Sigmoid colon (tissue), 7 donors: Measurements from ENCODE around the gene SAPCD2. TPM values are rescaled to one million over a fixed set of nuclear protein-coding genes. Genes with fewer than 3 reads are reported as not detected.

Experiments used
- DNase-seq: peaks from one replicate; pipeline ENCODE4 v3.0.0-alpha.2; 2019
- H3K27ac ChIP-seq, 4 donors: fragments of 200-600 bp; sonication (generic); one replicate each; pipeline ENCODE4 v1.5.1; 2016 to 2019; ENCODE audit warnings: mild to moderate bottlenecking in 1 of 4
- H3K27me3 ChIP-seq, 3 donors: fragments of 200-600 bp; sonication (generic); one replicate each; pipeline ENCODE4 v1.5.1; 2019; ENCODE audit warnings: mild to moderate bottlenecking in 1 of 3
- H3K36me3 ChIP-seq, 4 donors: fragments of 200-600 bp; sonication (generic); one replicate each; pipeline ENCODE4 v1.5.1; 2016 to 2019
- H3K4me1 ChIP-seq, 4 donors: fragments of 200-600 bp; sonication (generic); one replicate each; pipeline ENCODE4 v1.5.1; 2017 to 2019
- H3K4me3 ChIP-seq, 4 donors: fragments of 200-600 bp; sonication (generic); one replicate each; pipeline ENCODE4 v1.5.1; 2017 to 2019; ENCODE audit warnings: mild to moderate bottlenecking in 2 of 4, moderate library complexity in 1 of 4
- H3K9me3 ChIP-seq, 4 donors: fragments of 200-600 bp in 3 of 4; sonication (generic) in 3 of 4; one replicate each; pipeline versions ENCODE4 v1.5.1 to v1.6.1; 2013 to 2019
- CTCF ChIP-seq, 4 experiments: fragments of 450-650 bp in 3 of 4; fragments of 200-600 bp in 1 of 4; IDR thresholded peaks; one replicate each; pipeline ENCODE4 v1.5.1; 2016 to 2019; ENCODE audit warnings: antibody characterized with exemption in 4 of 4, mild to moderate bottlenecking in 3 of 4, moderate library complexity in 2 of 4
- EP300 ChIP-seq, 4 donors: sonication (generic); formaldehyde crosslinking; IDR thresholded peaks; one replicate each; pipeline ENCODE4 v1.6.1; 2017; ENCODE audit warnings: antibody characterized with exemption in 4 of 4
- POLR2A ChIP-seq, 2 donors: fragments of 450-650 bp; IDR thresholded peaks; one replicate each; pipeline ENCODE4 v1.6.1; 2016; ENCODE audit warnings: antibody characterized with exemption in 2 of 2, mild to moderate bottlenecking in 2 of 2, moderate library complexity in 2 of 2
- POLR2AphosphoS5 ChIP-seq, 4 donors: sonication (generic); formaldehyde crosslinking; IDR thresholded peaks; one replicate each; pipeline ENCODE4 v1.6.1; 2017; ENCODE audit warnings: antibody characterized with exemption in 4 of 4
- WGBS, 2 donors: extraction: QIAGEN DNeasy Blood & Tissue Kit; methylation state at CpG; one replicate each; pipeline ENCODE4 v1.1.7; 2013; 5-methylcytosine and 5-hydroxymethylcytosine counted together
- intact Hi-C: fragments of 100-400 bp; cut with DNase I; formaldehyde crosslinking; loops from one replicate; pipeline ENCODE4 v1.15.1; 2023
- polyA plus RNA-seq, 3 donors: library from polyadenylated mRNA; stranded (reverse); fragments of 200-250 nt; gene quantifications; one replicate each; pipeline ENCODE4 v1.2.3, GENCODE V29; 2013
- total RNA-seq, 4 donors: library from RNA; depleted of rRNA; stranded (reverse); fragments of >200 nt; gene quantifications; one replicate each; pipeline ENCODE4 v1.1.0, GENCODE V29; 2016
- donor health status: healthy with polysubstance abuse.
- donor health status: Bipolar disorder and iron deficiency.
- donor health status: healthy.

Gene SAPCD2
- total and polyA plus RNA-seq, 7 donors = 0.81 to 16.4 (median 3.7) TPM; not detected in 3

DNA sequence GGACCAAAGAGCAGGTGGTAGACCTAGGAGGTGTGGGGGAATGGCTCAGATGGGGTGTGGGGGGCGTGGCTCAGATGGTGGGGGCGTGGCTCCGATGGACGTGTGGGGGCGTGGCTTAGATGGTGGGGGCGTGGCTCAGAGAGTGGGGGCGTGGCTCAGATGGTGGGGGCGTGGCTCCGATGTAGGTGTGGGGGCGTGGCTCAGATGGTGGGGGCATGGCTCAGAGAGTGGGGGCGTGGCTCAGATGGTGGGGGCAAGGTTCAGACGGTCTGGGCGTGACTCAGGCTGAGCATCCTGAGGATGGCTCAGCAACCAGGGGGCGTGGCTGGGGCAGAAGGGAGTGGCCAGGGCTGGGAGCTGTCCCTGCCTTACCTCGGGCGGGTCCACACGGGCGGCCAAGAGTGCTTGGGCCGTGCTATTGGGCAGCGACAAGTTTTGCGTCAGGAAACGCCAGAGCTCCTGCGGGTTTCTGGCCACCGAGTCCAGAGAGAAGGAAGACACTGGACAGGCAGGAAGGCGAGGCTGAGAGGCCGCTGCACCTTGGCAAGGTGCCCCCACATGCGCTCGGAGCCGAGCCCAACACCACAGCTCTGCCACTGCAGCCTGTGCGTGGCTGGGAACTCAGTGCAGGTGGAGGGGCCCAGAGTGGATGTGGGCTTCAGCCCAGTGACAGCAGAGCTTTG is 48.2 kb downstream of the SAPCD2 start:
- H3K27ac ChIP-seq = no peak overlapping the region
- no peak for DNase-seq
- H3K27me3 ChIP-seq = no peaks in the 10 kb centered on the region
- whole genome bisulfite sequencing, 2 donors = 12 to 55% methylated on average over 30 of the region's 30 CpGs
- H3K4me3 ChIP-seq = no peak overlapping the region
- TF ChIP-seq CTCF (IDR thresholded peaks at IDR 0.05) (no peak), POLR2A (IDR thresholded peaks at IDR 0.05) (peak in 1 of 2 donors; percentile 22), EP300 (IDR thresholded peaks at IDR 0.05) (no peak), POLR2AphosphoS5 (IDR thresholded peaks at IDR 0.05) (peak in 1 of 4 donors; percentile 31)
- peaks cover 0 to 10% (median 3%) of the 10 kb centered on the region in 4 donors for H3K36me3 ChIP-seq
- H3K4me1 ChIP-seq = peaks cover 0 to 16% (median 13%) of the 10 kb centered on the region in 4 donors
- no peaks in the 10 kb centered on the region for H3K9me3 ChIP-seq
- intact Hi-C loops = no loop called here

DNA sequence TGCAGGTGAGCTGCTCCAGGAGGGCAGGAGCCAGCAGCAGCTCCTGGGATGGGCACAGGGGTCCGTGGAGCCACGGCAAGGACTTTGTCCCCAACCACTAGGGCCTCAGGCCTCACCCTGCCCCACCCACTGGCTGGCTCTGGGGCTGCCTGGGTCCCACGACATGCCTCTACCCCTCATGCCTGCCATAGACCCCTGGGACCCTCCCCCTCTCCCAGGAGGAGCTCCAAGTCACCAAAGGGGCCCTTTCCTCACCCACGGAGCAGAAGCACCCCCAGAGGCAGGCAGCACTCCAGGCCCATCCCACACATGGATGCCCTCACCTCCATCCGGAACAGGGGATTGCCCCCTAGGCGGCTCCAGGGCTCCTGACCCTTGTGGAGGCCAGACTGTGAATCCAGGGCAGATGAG is 48.8 kb downstream of the SAPCD2 start:
- no peak overlapping the region for H3K4me3 ChIP-seq
- peaks cover 0 to 15% (median 3%) of the 10 kb centered on the region in 4 donors for H3K36me3 ChIP-seq
- H3K27me3 ChIP-seq = no peaks in the 10 kb centered on the region
- TF ChIP-seq POLR2A (IDR thresholded peaks at IDR 0.05) (no peak), POLR2AphosphoS5 (IDR thresholded peaks at IDR 0.05) (no peak), CTCF (IDR thresholded peaks at IDR 0.05) (no peak), EP300 (IDR thresholded peaks at IDR 0.05) (no peak)
- no peak overlapping the region for H3K27ac ChIP-seq
- no peaks in the 10 kb centered on the region for H3K9me3 ChIP-seq
- intact Hi-C loops = no loop called here
- DNase-seq = no peak
- WGBS, 2 donors = 33 to 82% methylated on average over 6 of the region's 6 CpGs
- H3K4me1 ChIP-seq = peaks cover 0 to 10% (median 7%) of the 10 kb centered on the region in 4 donors

- 82 to 94% methylated on average over 32 of the region's 32 CpGs for WGBS, 2 donors
- TF ChIP-seq EP300 (IDR thresholded peaks at IDR 0.05) (no peak), POLR2A (IDR thresholded peaks at IDR 0.05) (no peak), POLR2AphosphoS5 (IDR thresholded peaks at IDR 0.05) (no peak), CTCF (IDR thresholded peaks at IDR 0.05) (no peak)
- Histone ChIP-seq H3K36me3 (peaks cover 0 to 21% (median 3%) of the 10 kb centered on the region in 4 donors), H3K4me1 (peaks cover 0 to 4% (median 2%) of the 10 kb centered on the region in 4 donors), H3K9me3 (no peaks in the 10 kb centered on the region), H3K4me3 (no peak overlapping the region), H3K27ac (no peak overlapping the region), H3K27me3 (no peaks in the 10 kb centered on the region)
- intact Hi-C loops = no loop called here
- no peak for DNase-seq
Measured at GRCh38 chr9:137020771-137021567, 49.4 kb downstream of the SAPCD2 start.

DNA sequence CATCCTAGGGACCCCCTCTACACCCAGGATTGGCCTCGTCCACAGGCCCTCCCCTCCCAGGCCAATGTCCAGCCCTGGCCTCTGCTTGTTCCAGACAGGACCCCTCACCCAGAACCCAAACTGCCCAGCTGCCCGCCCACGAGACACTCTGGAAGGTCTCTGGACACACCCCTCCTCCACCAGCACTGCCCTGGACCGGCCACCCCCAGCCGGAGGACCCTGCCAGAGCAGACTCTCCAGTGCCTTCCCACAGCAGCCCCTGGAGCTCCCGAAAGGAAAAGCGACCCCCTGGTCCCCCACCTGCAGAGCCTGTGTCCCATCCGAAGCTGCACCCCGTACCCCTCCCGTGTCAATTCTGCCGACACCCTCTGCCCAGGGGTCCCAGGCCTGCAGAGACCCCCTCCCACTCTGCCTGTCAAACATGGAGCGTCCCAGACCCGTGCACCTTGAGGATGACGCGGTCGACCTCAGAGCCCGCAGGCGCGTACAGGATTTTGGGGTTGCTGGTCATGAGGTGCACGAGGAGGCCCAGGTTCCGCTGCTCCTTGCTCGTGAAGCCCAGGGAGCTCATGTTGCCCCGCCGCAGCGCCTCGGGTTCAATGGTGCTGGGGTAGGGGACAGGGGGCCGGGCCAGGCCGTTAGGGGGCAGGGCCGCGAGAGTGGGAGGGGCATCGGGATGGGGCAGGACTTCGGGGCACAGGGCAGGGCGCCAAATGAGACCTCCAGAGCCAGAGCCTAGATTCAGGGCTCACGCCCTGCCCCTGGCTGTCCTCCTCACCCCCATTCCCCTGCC is 50.3 kb downstream of the SAPCD2 start:
- Histone ChIP-seq H3K9me3 (no peaks in the 10 kb centered on the region), H3K27ac (no peak overlapping the region), H3K4me1 (no peaks in the 10 kb centered on the region), H3K36me3 (peaks cover 0 to 30% (median 4%) of the 10 kb centered on the region in 4 donors), H3K4me3 (no peak overlapping the region), H3K27me3 (no peaks in the 10 kb centered on the region)
- WGBS, 2 donors = 93 to 94% methylated on average over 34 of the region's 34 CpGs
- intact Hi-C loops = no loop called here
- TF ChIP-seq EP300 (IDR thresholded peaks at IDR 0.05) = no peak
- TF ChIP-seq POLR2A (IDR thresholded peaks at IDR 0.05) = no peak
- TF ChIP-seq POLR2AphosphoS5 (IDR thresholded peaks at IDR 0.05) = no peak
- TF ChIP-seq CTCF (IDR thresholded peaks at IDR 0.05) = no peak
- DNase-seq = no peak
